Erythroblast (primary cell): ENCODE data around the gene CGB8.

Source experiments
- GATA1 ChIP-seq: IDR thresholded peaks from 2 replicates; pipeline ENCODE4 v1.6.1; 2011; ENCODE audit warnings: low read depth, mild to moderate bottlenecking, control low read depth, low read length, moderate library complexity
- POLR2A ChIP-seq: IDR thresholded peaks from 2 replicates; pipeline ENCODE4 v1.6.1; 2011; ENCODE audit warnings: mild to moderate bottlenecking, low read length

DNA sequence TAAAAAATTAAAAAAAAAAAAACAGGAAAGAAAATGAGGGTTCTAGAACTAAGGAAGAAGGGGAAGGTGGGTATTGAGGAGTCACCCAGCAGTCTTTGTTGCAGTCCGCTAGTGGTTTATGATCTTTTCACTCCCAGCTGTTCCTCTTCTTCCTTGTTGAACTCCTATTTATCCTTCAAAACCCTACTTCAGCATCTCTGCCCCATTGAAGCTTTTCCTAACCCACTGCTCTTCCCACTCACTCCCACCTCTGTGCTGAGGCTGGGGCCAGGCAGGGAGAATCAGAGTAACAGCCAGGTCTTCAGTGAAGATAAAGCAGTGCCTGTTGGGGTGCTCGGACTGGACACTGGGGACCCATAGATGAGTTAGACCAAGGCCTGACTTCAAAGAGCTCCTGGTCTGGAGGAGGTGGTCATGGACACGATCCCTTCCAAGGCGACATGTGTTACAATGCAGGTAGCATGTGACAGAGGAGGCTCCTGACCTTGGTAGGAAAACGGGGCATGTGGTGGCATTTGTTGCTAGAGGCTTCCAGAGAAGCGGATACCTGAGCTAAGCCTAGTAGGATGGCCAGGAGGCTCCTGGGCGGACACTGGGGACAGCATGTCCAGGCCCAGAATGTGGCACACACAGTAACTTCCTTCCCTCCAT, 43.8 kb downstream of the CGB8 start:
- TF ChIP-seq POLR2A (no peak), GATA1 (no peak)
